ENCODE results near the gene RCC2. TPM values are rescaled to one million over a fixed set of nuclear protein-coding genes. Genes with fewer than 3 reads are reported as not detected.

The RCC2 gene
- total RNA-seq, 1 experiment from 2014 or later: 94.5 TPM

- H3K36me3 ChIP-seq (ENCODE audit: insufficient read depth, low read length): no peaks in the 10 kb centered on the region
- no peaks in the 10 kb centered on the region for H3K27me3 ChIP-seq (ENCODE audit: low read length)
- H3K9ac ChIP-seq (ENCODE audit: low read length): no peak overlapping the region
- H4K20me1 ChIP-seq (ENCODE audit: insufficient read depth, low read depth, low read length): no peaks in the 10 kb centered on the region
- no peaks in the 10 kb centered on the region for H3K4me1 ChIP-seq (ENCODE audit: low read length)
- H3K4me2 ChIP-seq (ENCODE audit: low read depth, low read length, poor library complexity, severe bottlenecking): no peak overlapping the region
- no peak overlapping the region for H2AFZ ChIP-seq (ENCODE audit: low read length)
- no peak for DNase-seq
- no peak overlapping the region for H3K4me3 ChIP-seq (ENCODE audit: low read length)
- H3K9me3 ChIP-seq (ENCODE audit: low read length): no peaks in the 10 kb centered on the region
- no peak overlapping the region for H3K27ac ChIP-seq (ENCODE audit: low read length)
- H3K79me2 ChIP-seq (ENCODE audit: low read length): no peaks in the 10 kb centered on the region
- no peaks in the 10 kb centered on the region for H3K9me2 ChIP-seq (replicated peaks; ENCODE audit: insufficient read depth, low read length)
Measured at GRCh38 chr1:17359031-17359430, 80.4 kb downstream of the RCC2 start.

- DNase-seq: no peak
- Histone ChIP-seq H3K9me2 (replicated peaks; ENCODE audit: insufficient read depth, low read length) (no peaks in the 10 kb centered on the region), H3K4me3 (ENCODE audit: low read length) (no peak overlapping the region), H3K36me3 (ENCODE audit: insufficient read depth, low read length) (no peaks in the 10 kb centered on the region), H3K4me2 (ENCODE audit: low read depth, low read length, poor library complexity, severe bottlenecking) (no peak overlapping the region), H4K20me1 (ENCODE audit: insufficient read depth, low read depth, low read length) (no peaks in the 10 kb centered on the region), H3K79me2 (ENCODE audit: low read length) (no peaks in the 10 kb centered on the region), H3K9me3 (ENCODE audit: low read length) (no peaks in the 10 kb centered on the region), H3K9ac (ENCODE audit: low read length) (no peak overlapping the region), H3K27me3 (ENCODE audit: low read length) (no peaks in the 10 kb centered on the region), H2AFZ (ENCODE audit: low read length) (no peak overlapping the region), H3K27ac (ENCODE audit: low read length) (no peak overlapping the region), H3K4me1 (ENCODE audit: low read length) (no peaks in the 10 kb centered on the region)
Measured at GRCh38 chr1:17358557-17358956, 80.9 kb downstream of the RCC2 start.

Other genes starting within 250 kb of the RCC2 start
- not detected in 2 replicates for gene PADI1, start 234.5 kb downstream of the RCC2 start, total RNA-seq (2014; rRNA removed; shearing (Covaris generic); ENCODE audit: low replicate concordance)
- gene PADI3, start 190.6 kb downstream of the RCC2 start, total RNA-seq (2014; rRNA removed; shearing (Covaris generic); ENCODE audit: low replicate concordance): not detected in 2 replicates
- not detected in 2 replicates for gene PADI4, start 131.5 kb downstream of the RCC2 start, total RNA-seq (2014; rRNA removed; shearing (Covaris generic); ENCODE audit: low replicate concordance)
- not detected in 2 replicates for gene PADI6, start 67.5 kb downstream of the RCC2 start, total RNA-seq (2014; rRNA removed; shearing (Covaris generic); ENCODE audit: low replicate concordance)
- not detected in 2 replicates for gene ARHGEF10L, start 100.0 kb upstream of the RCC2 start, total RNA-seq (2014; rRNA removed; shearing (Covaris generic); ENCODE audit: low replicate concordance)

All from Karpas-422 (cell line).